Measurements from ENCODE around the gene ARL16. TPM values are rescaled to one million over a fixed set of nuclear protein-coding genes. Genes with fewer than 3 reads are reported as not detected.

Gene ARL16
- total RNA-seq, 1 experiment from 2014 or later = 52.7 TPM

DNA sequence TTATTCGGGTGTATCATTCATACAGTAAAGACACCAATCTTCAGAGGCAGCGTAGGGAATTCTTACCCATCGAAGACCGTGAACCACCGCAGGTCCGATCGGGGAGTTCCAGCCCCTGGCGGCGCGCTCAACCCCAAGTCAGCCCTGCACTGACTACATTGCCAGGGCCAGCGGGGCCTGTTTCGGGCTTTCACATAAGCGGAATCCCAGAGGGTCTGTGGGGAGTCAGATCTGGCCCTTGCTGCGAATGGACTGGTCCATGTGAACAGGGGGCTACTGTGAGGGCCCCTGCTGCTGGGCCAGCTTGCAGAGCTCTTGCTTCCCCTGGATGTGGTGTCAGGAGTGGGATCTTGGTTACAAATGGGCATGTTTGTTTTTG lies 34.9 kb downstream of the ARL16 start:
- ATAC-seq = no peak
- Histone ChIP-seq H3K27ac (ENCODE audit: low read length) (no peak overlapping the region), H3K36me3 (ENCODE audit: control insufficient read depth, insufficient read depth, low read length) (no peaks in the 10 kb centered on the region), H3K4me3 (ENCODE audit: low read depth in 2 of 2, low read length in 2 of 2) (no peak overlapping the region), H3K4me1 (ENCODE audit: control insufficient read depth, insufficient read depth, low read length) (peaks cover 7% of the 10 kb centered on the region), H3K9me3 (ENCODE audit: control insufficient read depth, insufficient read depth, low read depth, low read length) (no peaks in the 10 kb centered on the region), H3K27me3 (ENCODE audit: control insufficient read depth, insufficient read depth, low read length) (no peaks in the 10 kb centered on the region)
- intact Hi-C loops (cut with micrococcal nuclease; ENCODE audit: unreplicated experiment) = no loop called here
- in situ Hi-C loops (cut with HindIII; ENCODE audit: low pct_unique_long_range_greater_than_20kb, low sequenced_read_pairs) = no loop called here
- DNase-seq (ENCODE audit: low read depth, low spot score) = no peak
- TF ChIP-seq, protein P1, sequence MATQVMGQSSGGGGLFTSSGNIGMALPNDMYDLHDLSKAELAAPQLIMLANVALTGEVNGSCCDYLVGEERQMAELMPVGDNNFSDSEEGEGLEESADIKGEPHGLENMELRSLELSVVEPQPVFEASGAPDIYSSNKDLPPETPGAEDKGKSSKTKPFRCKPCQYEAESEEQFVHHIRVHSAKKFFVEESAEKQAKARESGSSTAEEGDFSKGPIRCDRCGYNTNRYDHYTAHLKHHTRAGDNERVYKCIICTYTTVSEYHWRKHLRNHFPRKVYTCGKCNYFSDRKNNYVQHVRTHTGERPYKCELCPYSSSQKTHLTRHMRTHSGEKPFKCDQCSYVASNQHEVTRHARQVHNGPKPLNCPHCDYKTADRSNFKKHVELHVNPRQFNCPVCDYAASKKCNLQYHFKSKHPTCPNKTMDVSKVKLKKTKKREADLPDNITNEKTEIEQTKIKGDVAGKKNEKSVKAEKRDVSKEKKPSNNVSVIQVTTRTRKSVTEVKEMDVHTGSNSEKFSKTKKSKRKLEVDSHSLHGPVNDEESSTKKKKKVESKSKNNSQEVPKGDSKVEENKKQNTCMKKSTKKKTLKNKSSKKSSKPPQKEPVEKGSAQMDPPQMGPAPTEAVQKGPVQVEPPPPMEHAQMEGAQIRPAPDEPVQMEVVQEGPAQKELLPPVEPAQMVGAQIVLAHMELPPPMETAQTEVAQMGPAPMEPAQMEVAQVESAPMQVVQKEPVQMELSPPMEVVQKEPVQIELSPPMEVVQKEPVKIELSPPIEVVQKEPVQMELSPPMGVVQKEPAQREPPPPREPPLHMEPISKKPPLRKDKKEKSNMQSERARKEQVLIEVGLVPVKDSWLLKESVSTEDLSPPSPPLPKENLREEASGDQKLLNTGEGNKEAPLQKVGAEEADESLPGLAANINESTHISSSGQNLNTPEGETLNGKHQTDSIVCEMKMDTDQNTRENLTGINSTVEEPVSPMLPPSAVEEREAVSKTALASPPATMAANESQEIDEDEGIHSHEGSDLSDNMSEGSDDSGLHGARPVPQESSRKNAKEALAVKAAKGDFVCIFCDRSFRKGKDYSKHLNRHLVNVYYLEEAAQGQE (IDR thresholded peaks at IDR 0.05; ENCODE audit: insufficient read depth in 1 of 2, low read depth in 2 of 2, low read length in 1 of 2) = no peak
- TF ChIP-seq TCF7L2 (IDR thresholded peaks at IDR 0.05; ENCODE audit: low read depth, low read length) (no peak), POLR2AphosphoS5 (IDR thresholded peaks at IDR 0.05; ENCODE audit: low read depth, low read length) (no peak), SIN3A (IDR thresholded peaks at IDR 0.05; ENCODE audit: borderline replicate concordance, insufficient read depth, low read depth, low read length) (no peak)
- TF ChIP-seq, protein P2, sequence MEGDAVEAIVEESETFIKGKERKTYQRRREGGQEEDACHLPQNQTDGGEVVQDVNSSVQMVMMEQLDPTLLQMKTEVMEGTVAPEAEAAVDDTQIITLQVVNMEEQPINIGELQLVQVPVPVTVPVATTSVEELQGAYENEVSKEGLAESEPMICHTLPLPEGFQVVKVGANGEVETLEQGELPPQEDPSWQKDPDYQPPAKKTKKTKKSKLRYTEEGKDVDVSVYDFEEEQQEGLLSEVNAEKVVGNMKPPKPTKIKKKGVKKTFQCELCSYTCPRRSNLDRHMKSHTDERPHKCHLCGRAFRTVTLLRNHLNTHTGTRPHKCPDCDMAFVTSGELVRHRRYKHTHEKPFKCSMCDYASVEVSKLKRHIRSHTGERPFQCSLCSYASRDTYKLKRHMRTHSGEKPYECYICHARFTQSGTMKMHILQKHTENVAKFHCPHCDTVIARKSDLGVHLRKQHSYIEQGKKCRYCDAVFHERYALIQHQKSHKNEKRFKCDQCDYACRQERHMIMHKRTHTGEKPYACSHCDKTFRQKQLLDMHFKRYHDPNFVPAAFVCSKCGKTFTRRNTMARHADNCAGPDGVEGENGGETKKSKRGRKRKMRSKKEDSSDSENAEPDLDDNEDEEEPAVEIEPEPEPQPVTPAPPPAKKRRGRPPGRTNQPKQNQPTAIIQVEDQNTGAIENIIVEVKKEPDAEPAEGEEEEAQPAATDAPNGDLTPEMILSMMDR (IDR thresholded peaks at IDR 0.05) = no peak
- ChIA-PET CTCF (no interaction called here), POLR2A (no interaction called here)
- BruUV-seq (replicated peaks) = no TSS peak

DNA sequence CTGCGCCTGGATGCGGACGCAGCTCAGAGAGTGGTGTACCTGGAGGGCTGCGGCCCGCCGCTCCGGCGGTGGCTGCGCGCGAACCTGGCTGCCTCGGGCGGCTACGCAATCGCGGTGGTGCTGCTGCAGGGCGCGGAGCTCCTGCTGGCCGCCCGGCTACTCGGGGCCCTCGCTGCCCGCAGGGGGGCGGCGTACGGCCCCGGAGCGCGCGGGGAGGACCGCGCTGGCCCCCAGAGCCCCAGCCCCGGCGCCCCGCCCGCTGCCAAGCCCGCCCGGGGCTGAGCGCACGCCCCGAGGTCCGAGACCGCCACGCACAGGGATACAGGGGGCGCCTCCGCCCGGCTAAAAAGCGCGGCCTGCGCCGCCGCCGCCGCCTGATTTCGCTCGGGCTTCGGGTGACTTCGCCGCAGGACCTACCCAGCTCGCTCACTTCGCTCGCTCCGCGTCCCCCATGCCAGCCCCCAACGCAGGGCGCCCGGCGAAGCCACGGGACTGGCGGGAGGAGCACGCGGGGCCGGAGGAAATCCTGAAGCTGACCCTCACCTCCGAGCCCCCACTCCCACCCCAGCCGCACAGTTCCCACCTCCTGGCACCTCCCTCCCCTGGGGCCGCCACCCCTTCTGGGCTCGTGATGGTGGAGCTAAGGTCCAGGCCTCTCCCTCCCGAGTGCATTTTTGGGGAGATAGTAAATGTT lies 35.4 kb downstream of the ARL16 start:
- in situ Hi-C loops (cut with HindIII; ENCODE audit: low pct_unique_long_range_greater_than_20kb, low sequenced_read_pairs) (no loop called here), intact Hi-C loops (cut with micrococcal nuclease; ENCODE audit: unreplicated experiment) (no loop called here)
- BruUV-seq (replicated peaks) = no TSS peak
- DNase-seq (ENCODE audit: low read depth, low spot score) (no peak), ATAC-seq (no peak)
- Histone ChIP-seq H3K4me3 (ENCODE audit: low read depth in 2 of 2, low read length in 2 of 2) (no peak overlapping the region), H3K4me1 (ENCODE audit: control insufficient read depth, insufficient read depth, low read length) (peaks cover 7% of the 10 kb centered on the region), H3K36me3 (ENCODE audit: control insufficient read depth, insufficient read depth, low read length) (no peaks in the 10 kb centered on the region), H3K27ac (ENCODE audit: low read length) (no peak overlapping the region), H3K9me3 (ENCODE audit: control insufficient read depth, insufficient read depth, low read depth, low read length) (no peaks in the 10 kb centered on the region), H3K27me3 (ENCODE audit: control insufficient read depth, insufficient read depth, low read length) (no peaks in the 10 kb centered on the region)
- POLR2A ChIA-PET = no interaction called here
- CTCF ChIA-PET = no interaction called here
- TF ChIP-seq TCF7L2 (IDR thresholded peaks at IDR 0.05; ENCODE audit: low read depth, low read length) (no peak), POLR2AphosphoS5 (IDR thresholded peaks at IDR 0.05; ENCODE audit: low read depth, low read length) (no peak), SIN3A (IDR thresholded peaks at IDR 0.05; ENCODE audit: borderline replicate concordance, insufficient read depth, low read depth, low read length) (no peak)
- TF ChIP-seq, protein P2 (IDR thresholded peaks at IDR 0.05) = no peak
- TF ChIP-seq, protein P1 (IDR thresholded peaks at IDR 0.05; ENCODE audit: insufficient read depth in 1 of 2, low read depth in 2 of 2, low read length in 1 of 2) = no peak
